NOMO-1 treated with dmso at 0.1 percent for 144 hours (cell line): ENCODE results near the gene FBXL17.

ENCODE experiments used
- DNase-seq: peaks from one replicate; lab custom pipeline; 2025; ENCODE audit not compliant: unreplicated experiment; lab: John Stamatoyannopoulos, UW

Gene FBXL17

GRCh38 chr5:107873877-107874276 lies 508.0 kb downstream of the FBXL17 start:
- no peak for DNase-seq

GRCh38 chr5:107871023-107871422 lies 510.9 kb downstream of the FBXL17 start:
- DNase-seq, result no peak

GRCh38 chr5:107869438-107870115 lies 512.3 kb downstream of the FBXL17 start:
- DNase-seq, result no peak

GRCh38 chr5:107868650-107869409 lies 513.1 kb downstream of the FBXL17 start:
- DNase-seq, result no peak

- no peak for DNase-seq
Observed at GRCh38 chr5:107867266-107867665, 514.6 kb downstream of the FBXL17 start.

DNA sequence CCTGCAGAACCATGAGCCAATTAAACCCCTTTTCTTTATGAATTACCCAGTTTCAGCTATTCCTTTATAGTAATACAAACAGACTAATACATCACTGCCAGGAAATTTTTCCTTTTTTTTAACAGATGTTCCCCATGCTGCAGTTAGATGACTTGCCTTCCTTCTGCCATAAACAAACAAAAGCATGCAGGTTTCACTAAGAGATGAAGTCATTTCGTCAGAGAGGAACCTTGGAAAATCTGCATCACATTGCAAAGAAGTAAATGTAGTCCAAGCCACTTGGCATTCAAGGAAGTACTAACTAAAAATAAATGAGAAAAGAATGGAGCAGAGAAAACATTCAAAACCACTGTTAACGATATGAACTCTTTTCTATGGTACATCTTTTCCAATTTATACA lies 517.1 kb downstream of the FBXL17 start:
- no peak for DNase-seq

- DNase-seq, result no peak
Observed at GRCh38 chr5:107863125-107863524, 518.8 kb downstream of the FBXL17 start.

GRCh38 chr5:107861565-107861964 lies 520.3 kb downstream of the FBXL17 start:
- DNase-seq, result no peak

GRCh38 chr5:107860044-107860443 lies 521.9 kb downstream of the FBXL17 start:
- no peak for DNase-seq

DNA sequence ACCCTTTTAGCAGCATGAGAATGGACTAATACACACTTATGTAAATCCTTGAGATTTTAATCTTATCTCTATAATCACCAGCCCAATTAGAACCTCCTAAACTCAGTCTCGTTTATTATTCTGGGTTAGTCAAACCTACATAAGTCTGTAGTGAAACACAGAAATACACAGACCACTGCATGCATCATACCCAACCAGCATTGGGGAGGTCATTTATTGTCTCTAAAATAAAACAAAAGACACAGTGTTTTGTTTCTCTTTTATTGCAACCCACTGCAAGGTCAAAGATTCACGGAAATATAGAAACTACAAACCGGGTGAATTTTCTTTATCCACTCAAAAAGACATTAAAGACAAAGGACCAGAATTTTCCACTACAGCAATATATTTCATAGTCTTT lies 523.1 kb downstream of the FBXL17 start:
- DNase-seq, result no peak

- DNase-seq, result no peak
Observed at GRCh38 chr5:107858324-107858723, 523.6 kb downstream of the FBXL17 start.

DNA sequence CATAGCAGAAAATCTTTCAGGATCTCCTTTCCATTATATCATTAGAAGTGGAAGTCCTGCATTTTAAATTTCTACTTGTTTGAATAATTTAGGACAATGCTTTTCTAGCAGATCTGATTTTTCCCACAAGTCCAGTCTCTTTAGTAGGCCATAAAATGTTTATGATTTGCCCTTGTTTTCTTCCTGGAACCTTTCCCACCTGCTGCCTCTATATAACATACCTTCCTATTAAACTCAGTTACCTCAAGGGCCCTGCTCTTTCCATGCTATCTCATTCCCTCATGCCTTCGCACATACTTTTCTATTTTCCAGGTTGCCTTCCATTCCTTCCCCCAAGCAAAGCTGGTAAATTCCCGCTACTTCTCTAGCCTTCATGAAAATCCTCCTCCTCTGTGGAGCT lies 524.1 kb downstream of the FBXL17 start:
- no peak for DNase-seq

GRCh38 chr5:107855171-107855570 lies 526.7 kb downstream of the FBXL17 start:
- no peak for DNase-seq

DNA sequence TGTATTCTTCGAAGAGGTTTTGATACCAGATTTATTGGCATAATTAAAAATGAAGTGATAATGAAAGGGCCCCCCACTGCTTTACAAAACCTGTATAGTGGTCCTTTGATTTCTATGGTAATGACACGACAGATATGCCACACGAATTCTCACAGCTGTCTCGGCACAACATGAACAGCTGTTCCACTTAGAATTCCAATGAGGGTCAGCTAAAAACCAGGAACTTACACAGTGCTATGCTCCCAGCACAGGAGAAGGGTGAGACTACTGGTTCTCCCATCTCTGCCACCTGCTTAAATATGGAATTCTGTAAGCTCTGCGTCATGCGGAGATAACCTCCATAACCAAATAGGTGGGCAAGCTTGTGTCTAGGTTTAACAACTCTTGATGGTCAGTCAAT lies 528.2 kb downstream of the FBXL17 start:
- no peak for DNase-seq

GRCh38 chr5:107853031-107853430 lies 528.9 kb downstream of the FBXL17 start:
- no peak for DNase-seq

- no peak for DNase-seq
Observed at GRCh38 chr5:107849118-107849517, 532.8 kb downstream of the FBXL17 start.

DNA sequence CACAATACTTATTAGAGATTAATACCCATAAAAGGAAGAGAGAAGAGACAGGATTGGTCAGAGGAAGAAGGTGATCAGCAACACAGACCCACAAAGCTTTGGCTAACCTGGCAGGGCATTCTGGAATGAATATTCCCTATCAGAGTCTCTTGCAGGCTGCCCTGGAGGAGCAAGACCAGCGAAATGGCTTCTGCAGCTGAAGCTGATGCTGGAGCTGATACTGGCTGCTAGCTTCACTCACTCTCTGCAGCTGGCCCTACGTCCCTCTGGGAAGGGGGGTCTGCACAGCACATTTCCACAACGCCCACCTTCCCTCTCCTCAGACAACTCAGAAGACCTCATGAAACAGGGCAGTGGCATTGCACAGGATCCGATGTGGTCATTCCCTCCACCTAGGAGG lies 541.3 kb downstream of the FBXL17 start:
- no peak for DNase-seq

DNA sequence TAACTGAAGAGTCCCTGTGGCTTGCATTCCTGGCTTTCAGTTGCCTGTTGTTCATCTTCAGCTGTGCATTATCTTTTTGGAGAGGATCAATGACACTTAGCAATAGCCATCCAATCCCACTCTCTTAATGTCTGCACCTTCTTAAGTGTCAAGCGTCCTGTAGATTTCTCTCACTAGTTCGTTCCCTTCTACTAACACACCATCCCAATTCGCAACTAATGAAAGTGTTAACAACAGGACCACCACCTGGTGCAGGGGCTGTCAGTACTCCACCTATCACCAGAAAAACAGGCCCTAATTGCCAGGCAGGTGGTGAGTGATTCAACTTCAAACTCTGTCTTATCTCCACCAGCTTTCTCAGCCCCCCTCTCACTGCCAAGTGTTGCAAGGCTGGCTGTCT lies 541.7 kb downstream of the FBXL17 start:
- no peak for DNase-seq

GRCh38 chr5:107835096-107835495 lies 546.8 kb downstream of the FBXL17 start:
- no peak for DNase-seq

- no peak for DNase-seq
Observed at GRCh38 chr5:107832746-107833145, 549.2 kb downstream of the FBXL17 start.

DNA sequence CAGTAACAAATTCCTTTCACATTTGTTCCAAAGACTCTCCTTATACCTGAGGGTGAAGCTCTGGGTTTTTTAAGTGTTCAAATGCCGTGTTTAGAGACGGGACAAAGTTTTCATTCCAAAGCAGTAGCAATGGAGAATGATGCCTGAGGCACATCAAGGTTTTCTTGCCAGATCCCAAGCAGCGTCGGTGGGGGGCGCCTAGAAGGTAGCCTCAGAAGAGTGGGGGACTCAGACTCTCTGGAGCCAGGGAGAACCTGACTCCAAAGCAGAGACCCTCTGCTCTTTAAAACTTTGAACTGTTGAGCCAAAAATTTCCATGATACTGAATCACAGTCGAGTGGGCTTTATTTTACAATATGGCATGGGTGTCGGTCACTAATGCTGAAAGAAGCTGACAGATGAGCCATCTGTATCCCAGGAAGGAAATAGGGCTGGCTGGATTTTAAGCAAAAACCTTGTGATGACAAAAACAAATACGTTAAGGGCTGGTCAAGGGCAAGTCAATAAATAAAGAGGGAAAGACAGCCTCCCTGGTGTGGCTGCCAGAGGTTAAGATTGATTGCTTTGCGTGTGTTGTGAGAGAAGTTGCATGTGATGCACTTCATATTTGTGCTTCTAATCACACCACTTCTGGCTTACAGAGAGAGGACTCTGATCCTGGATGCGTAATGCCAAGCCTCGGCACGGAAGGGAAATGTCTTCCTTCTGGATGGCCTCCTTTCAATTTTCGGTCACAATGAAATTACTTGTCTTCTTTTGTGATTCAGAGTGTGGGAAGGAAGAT lies 550.1 kb downstream of the FBXL17 start:
- DNase-seq, result no peak

GRCh38 chr5:107830750-107831149 lies 551.1 kb downstream of the FBXL17 start:
- DNase-seq, result no peak
